Muscle of arm (tissue), 12 donors: Measurements from ENCODE around the gene BBX. TPM values are rescaled to one million over a fixed set of nuclear protein-coding genes. Genes with fewer than 3 reads are reported as not detected.
A peak's percentile ranks its signal among the peaks of the same experiment; 100 is the strongest.
"Not testable (repeated sequence)": the region's sequence is repeated elsewhere in the genome, so short reads cannot be mapped to it uniquely, and the experiment has no call there.

ENCODE experiments used
- DNase-seq: peaks from one replicate; pipeline ENCODE4 v3.0.0-alpha.2; 2013
- polyA plus RNA-seq, 12 donors: library from polyadenylated mRNA; unstranded; fragments of 120-200 nt; gene quantifications; one replicate each; pipeline ENCODE4 v1.2.1, GENCODE V29; 2013; ENCODE audit not compliant: insufficient read length in 12 of 12

The BBX gene
- polyA plus RNA-seq, 12 donors, result 38.2 to 106 (median 49.0) TPM

DNA sequence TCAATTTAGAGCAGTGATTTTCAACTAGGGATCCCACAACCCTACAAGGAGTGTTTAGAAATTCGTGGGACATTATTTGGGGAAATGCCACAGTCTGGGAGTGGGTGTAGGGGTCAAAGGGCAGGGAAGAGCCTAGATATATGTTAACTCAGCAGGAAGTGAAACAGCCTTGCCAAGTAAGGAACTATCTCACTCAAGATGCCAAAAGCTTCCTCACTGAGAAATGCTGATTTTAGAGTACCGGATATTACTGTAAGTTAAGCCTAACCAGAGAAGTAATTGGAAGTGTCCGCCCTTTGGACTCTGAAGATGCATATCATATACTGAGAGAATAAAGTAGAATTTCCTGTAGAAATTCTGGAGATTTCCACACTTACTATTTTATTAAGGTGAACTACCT is 158.6 kb downstream of the BBX start:
- no peak for DNase-seq

GRCh38 chr3:107682580-107682979 is 159.8 kb downstream of the BBX start:
- DNase-seq, result no peak

DNA sequence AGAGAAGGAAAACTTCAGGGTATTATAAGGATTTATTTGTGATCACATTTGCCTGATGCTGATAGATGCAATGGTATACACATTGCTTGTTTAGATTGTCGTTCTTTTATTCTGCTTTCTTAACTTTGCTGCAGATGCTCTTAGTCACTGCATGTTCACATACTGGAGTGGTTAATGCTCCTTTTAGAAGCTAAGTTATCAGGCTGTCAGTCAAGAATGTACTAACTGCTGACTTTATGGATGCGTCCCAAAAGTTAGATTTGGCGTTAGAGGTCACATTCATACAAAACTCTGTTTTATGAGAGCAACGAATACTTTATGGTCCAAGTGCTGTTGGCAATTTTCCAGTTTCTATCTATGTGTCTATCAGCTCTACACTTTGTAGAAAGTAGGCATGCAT is 160.7 kb downstream of the BBX start:
- no peak for DNase-seq

DNA sequence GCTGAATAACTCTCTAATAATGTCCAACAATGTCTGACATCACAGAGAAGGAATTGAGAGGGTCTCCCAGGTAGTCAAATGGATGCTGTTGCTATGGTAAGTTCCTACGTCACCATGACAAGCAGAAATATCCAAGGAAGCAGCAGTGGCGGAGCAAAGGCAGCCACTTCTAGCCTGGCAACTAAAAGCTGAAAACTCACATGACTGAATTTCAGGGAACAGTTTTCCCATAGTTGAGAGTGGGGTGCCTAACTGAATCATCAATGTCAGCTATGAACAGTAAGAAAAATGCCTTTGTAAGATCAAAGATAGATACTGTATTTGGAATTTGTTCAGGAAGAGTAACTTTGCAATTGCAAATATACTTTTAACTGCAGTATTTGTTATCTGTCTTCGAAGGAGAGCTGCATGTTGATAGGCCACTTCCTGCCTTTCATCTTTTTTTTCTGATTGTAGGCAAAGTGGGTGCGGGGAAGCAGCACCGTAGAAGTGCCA is 161.7 kb downstream of the BBX start:
- DNase-seq, result no peak

DNA sequence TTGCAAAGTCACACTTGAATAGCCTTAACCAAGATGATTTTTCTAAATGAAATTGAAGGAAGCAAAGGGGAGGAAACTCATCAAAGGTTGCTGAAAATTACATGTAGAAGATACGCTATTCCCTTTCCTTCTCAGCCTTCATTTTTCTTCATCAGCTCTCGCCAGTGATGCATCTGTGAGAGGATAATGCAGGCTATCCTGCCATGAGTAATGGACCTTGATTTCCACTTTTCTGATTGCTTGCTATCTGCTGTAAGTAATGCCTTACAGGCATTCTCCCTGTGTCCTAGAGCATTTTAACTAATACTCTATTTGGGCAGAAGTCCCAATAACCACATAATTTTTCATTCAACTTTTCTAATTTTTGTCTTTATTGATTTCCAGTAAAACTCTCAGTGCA is 162.6 kb downstream of the BBX start:
- no peak for DNase-seq

DNA sequence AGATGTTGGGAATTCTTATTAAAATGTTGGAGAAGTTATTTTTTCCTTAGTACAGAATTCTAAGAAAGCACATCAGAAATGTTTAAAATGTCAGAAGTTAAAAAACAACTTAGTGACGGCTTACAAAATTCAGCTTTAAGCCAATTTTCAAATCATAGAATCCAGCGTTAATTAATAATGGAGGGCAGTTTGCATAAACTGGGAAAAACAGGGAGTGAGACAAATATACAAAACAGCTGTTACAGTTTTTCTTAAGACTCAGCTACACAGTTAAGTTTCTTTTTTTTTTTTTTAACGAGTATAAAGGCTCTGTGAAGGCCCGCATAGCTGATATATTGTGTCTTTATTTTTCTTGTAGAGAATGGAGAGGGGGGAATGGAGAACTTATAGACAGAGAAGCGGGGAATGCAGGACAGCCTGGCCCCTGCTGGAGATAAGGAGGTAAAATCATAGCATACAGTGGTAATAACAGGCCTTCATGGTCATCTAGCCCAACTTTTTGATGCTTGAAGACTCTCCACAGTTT is 164.4 kb downstream of the BBX start:
- no peak for DNase-seq

DNA sequence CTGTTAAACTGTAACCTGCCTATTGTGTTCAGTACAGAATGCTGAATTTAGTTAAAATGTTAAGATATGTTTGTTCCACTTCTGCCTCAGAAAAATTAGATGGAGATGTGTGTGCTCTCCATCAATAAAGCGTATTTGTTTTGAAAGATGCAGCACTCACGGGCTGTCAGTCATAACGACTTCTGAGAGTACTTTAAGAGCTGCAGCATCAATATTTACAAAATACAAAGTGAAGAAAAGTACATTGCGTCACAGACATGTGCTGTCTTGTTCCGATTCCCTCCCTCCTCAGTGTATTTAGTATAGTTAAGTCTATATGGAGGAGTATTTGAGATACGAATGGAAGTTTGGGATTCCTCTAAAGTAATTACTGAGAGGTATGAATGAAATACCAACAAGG is 166.6 kb downstream of the BBX start:
- DNase-seq, result no peak

GRCh38 chr3:107690522-107691138 is 167.9 kb downstream of the BBX start:
- peak; percentile 49 for DNase-seq

DNA sequence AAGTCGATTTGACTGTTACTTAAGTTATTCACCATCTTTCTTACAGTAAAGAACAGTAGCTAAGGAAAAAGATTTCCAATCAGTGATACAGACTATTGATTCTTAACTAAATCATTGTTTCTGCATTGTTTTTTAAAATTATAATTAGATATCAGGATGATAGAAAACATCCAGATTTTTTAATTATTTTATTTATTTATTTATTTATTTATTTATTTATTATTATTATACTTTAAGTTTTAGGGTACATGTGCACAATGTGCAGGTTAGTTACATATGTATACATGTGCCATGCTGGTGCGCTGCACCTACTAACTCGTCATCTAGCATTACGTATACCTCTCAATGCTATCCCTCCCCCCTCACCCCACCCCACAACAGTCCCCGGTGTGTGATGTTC is 169.2 kb downstream of the BBX start:
- DNase-seq, result not testable (repeated sequence)

DNA sequence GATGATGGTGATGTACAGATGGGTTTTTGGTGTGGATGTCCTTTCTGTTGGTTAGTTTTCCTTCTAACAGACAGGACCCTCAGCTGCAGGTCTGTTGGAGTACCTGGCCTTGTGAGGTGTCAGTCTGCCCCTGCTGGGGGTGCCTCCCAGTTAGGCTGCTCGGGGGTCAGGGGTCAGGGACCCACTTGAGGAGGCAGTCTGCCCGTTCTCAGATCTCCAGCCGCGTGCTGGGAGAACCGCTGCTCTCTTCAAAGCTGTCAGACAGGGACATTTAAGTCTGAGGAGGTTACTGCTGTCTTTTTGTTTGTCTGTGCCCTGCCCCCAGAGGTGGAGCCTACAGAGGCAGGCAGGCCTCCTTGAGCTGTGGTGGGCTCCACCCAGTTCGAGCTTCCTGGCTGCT is 174.6 kb downstream of the BBX start:
- not testable (repeated sequence) for DNase-seq

GRCh38 chr3:107697855-107698254 is 175.1 kb downstream of the BBX start:
- not testable (repeated sequence) for DNase-seq

DNA sequence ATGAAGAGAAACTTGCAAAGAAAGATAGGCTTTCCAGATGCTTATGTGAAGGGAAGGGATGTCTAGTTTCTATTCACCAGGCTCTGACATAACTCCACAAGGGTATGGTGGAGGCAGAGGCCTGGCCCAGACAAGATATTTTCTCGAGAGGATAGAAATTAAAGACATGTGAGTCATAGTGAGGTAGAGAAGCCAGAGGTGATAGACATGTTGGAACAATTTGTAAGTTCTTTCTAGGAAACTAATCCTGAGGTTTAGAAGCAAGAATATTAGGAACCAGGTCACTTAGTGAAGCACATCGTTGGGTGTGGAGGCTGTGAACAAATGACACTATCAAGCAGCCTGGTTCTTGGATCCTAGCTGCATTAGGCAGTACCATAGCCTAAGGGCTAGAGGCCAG is 176.9 kb downstream of the BBX start:
- no peak for DNase-seq

GRCh38 chr3:107701299-107701698 is 178.5 kb downstream of the BBX start:
- DNase-seq, result no peak

DNA sequence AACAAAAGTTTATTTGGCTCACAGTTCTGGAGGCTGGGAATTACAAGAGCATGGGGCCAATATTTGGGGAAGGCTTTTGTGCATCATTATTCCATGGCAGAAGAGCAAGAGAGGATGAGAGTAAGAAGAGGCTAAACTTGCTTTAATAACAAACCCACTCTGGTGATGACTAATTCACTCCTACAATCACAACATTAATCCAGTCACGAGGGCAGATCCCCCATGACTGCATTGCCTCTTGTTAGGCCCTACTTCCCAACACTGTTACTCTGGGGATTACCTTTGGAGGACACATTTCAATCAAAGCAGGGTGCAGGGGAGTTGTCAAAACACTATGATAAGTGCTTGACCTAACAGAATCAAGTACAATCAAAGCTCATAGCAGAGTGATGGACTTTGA is 181.7 kb downstream of the BBX start:
- DNase-seq, result no peak

DNA sequence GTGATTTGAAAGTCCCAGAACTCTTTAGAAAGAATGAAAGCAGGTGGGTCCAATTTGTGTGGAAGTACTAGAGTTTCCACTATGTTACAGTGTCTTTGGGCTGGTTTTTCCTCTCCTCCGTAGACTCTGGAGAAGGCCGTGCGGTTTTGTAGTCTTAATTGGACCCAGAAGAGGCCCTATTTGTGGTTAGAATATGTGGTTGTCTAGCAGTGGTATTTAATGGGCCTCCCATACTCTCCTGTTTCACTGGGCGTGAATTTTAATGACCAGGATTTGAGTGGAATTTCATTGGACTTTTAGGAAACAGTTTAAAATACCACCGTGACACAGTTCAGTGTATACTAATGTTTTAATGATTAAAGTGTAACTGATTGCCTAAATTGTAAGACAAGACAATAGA is 182.3 kb downstream of the BBX start:
- DNase-seq, result no peak

DNA sequence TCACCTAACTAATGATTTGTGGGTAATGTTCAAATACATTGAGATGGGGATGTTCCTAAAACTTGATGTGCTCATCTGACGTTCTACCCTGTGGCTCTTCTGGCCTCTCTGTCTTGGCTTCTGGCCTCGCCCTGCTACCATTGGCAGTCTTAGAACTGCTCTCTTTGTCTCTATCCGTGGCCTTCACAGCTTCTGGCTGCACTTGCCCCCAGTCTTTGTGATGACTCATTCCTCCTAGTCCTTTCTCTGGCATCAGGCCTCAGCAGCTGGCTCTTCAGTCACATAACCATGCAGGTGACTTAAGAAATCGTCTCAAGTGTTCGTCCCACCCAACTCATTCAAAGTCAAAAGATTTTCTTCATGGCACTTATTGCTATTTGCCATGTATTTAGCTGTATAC is 188.1 kb downstream of the BBX start:
- DNase-seq, result peak; percentile 3

GRCh38 chr3:107716734-107717133 is 194.0 kb downstream of the BBX start:
- no peak for DNase-seq

- DNase-seq, result no peak
Observed at GRCh38 chr3:107718547-107718946, 195.8 kb downstream of the BBX start.

- DNase-seq, result no peak
Observed at GRCh38 chr3:107727102-107727501, 204.3 kb downstream of the BBX start.

- DNase-seq, result no peak
Observed at GRCh38 chr3:107729686-107730085, 206.9 kb downstream of the BBX start.

DNA sequence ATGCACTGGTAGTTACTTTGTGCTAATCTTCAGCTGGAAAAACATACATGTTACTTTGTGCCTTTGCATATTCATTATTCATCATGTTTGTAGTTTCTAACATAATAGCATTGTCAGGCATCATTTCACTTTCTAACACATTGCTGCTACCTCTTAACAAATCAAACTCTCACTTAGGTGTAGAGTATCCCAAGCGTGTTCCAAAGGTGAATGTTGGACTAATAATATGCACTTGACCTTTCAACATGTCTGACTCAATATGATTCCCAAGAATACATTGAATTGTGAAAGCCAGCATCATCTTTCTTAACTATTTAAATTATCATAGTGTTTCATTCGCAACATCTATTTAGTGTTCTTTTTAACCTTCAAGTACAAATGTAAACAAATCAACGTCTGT is 211.6 kb downstream of the BBX start:
- DNase-seq, result no peak

GRCh38 chr3:107737914-107738313 is 215.2 kb downstream of the BBX start:
- DNase-seq, result no peak

GRCh38 chr3:107738486-107739183 is 215.9 kb downstream of the BBX start:
- DNase-seq, result no peak

DNA sequence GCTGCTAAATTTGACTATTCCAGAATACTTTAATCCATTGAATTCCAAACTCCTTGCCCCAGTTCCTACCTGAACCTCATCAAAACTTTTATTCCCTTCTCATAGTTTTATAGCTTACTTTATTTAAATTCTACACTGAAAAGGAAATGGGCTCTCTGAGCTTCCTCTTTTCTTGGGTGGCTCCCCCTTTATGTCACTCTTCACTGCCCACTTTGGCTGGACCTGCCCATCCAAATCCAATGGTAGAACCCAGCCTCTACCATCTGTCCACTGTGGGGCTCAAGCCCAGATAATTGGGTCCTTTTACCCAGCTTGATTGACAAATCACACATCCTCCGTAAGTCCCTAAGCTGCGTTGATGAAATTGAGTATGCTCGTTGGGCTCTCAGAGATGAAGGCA is 216.5 kb downstream of the BBX start:
- no peak for DNase-seq
